Measurements from ENCODE around the gene C16orf78. TPM values are rescaled to one million over a fixed set of nuclear protein-coding genes. Genes with fewer than 3 reads are reported as not detected.

C16orf78 gene
- total and polyA plus RNA-seq, 2 of the 4 experiments (the other 2 are of a cell fraction), result not detected

DNA sequence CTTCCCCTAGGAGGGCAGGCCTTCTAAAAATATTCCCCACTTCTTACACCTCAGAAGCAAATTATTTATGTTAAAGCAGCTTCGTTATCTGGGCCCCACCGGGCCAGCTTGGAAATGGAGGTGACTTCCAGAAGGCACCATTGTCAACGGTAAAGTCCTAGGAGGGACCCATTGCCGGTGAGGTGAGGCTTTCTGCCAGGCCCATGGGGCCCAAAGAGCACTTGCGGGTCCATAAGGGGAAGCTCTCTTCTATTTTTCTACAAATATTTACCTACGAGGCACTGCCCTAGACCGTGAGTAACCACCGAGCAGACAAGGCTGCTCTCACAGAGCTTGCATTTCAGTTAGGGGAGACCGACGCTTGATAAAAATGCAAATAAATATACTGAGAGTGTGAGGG, 41.5 kb downstream of the C16orf78 start:
- dilution Hi-C loops (cut with HindIII; ENCODE audit: low sequenced_read_pairs, unreplicated experiment) (no loop called here), in situ Hi-C loops (cut with MboI; ENCODE audit: low sequenced_read_pairs) (no loop called here), intact Hi-C loops (cut with micrococcal nuclease) (no loop called here)
- H3K36me3 ChIP-seq (ENCODE audit: control insufficient read depth, insufficient read depth, low read length), result no peaks in the 10 kb centered on the region
- H2AK9ac ChIP-seq (replicated peaks; ENCODE audit: low read depth, low read length, poor library complexity), result no peak overlapping the region
- no peak overlapping the region for H2BK15ac ChIP-seq (ENCODE audit: low read depth, low read length)
- POLR2A ChIA-PET (ENCODE audit: unreplicated experiment), result no interaction called here
- no peak overlapping the region for H2BK20ac ChIP-seq (ENCODE audit: low read depth, low read length)
- H3K9me1 ChIP-seq (ENCODE audit: insufficient read depth, low read length), result no peaks in the 10 kb centered on the region
- CTCF ChIA-PET, result no interaction called here
- H2BK120ac ChIP-seq (ENCODE audit: low read depth, low read length), result no peak overlapping the region
- no peak overlapping the region for H4K8ac ChIP-seq (ENCODE audit: low read depth in 2 of 2, low read length in 2 of 2)
- H4K20me1 ChIP-seq (ENCODE audit: insufficient read depth, low read length), result no peaks in the 10 kb centered on the region
- no peak overlapping the region for H3K18ac ChIP-seq (ENCODE audit: low read depth, low read length)
- no peak overlapping the region for H4K91ac ChIP-seq (ENCODE audit: insufficient read depth, low read depth, low read length)
- no peak overlapping the region for H3K4me2 ChIP-seq (ENCODE audit: low read depth, low read length)
- DNase-seq, result no peak
- H3K4me1 ChIP-seq (ENCODE audit: control insufficient read depth, insufficient read depth, low read length), result no peaks in the 10 kb centered on the region
- H2BK5ac ChIP-seq (ENCODE audit: low read depth, low read length, poor library complexity, severe bottlenecking), result no peak overlapping the region
- no peak for ATAC-seq (ENCODE audit: low read depth)
- H3K27me3 ChIP-seq (ENCODE audit: control insufficient read depth, insufficient read depth, low read length), result no peaks in the 10 kb centered on the region
- H3K27ac ChIP-seq (ENCODE audit: insufficient read depth, low read length), result no peak overlapping the region
- no TSS peak for BruUV-seq (replicated peaks)
- no peak overlapping the region for H3K4ac ChIP-seq (ENCODE audit: low read depth, low read length)
- TF ChIP-seq FOS (IDR thresholded peaks at IDR 0.05; ENCODE audit: low read depth, low read length), result no peak
- TF ChIP-seq RFX5 (IDR thresholded peaks at IDR 0.05; ENCODE audit: low read depth, low read length), result no peak
- no peak for TF ChIP-seq MAZ (IDR thresholded peaks at IDR 0.05; ENCODE audit: borderline replicate concordance, low read depth, low read length)
- no peak for TF ChIP-seq RCOR1 (IDR thresholded peaks at IDR 0.05; ENCODE audit: insufficient replicate concordance, low read length)
- no peak for TF ChIP-seq SMC3 (IDR thresholded peaks at IDR 0.05; ENCODE audit: low read depth, low read length)
- TF ChIP-seq POLR2A (IDR thresholded peaks at IDR 0.05; ENCODE audit: low read depth, low read length), result no peak
- TF ChIP-seq, protein P1, sequence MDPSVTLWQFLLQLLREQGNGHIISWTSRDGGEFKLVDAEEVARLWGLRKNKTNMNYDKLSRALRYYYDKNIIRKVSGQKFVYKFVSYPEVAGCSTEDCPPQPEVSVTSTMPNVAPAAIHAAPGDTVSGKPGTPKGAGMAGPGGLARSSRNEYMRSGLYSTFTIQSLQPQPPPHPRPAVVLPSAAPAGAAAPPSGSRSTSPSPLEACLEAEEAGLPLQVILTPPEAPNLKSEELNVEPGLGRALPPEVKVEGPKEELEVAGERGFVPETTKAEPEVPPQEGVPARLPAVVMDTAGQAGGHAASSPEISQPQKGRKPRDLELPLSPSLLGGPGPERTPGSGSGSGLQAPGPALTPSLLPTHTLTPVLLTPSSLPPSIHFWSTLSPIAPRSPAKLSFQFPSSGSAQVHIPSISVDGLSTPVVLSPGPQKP (IDR thresholded peaks at IDR 0.05; ENCODE audit: borderline replicate concordance, low read depth, low read length), result no peak
- TF ChIP-seq, protein P2, sequence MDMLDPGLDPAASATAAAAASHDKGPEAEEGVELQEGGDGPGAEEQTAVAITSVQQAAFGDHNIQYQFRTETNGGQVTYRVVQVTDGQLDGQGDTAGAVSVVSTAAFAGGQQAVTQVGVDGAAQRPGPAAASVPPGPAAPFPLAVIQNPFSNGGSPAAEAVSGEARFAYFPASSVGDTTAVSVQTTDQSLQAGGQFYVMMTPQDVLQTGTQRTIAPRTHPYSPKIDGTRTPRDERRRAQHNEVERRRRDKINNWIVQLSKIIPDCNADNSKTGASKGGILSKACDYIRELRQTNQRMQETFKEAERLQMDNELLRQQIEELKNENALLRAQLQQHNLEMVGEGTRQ (IDR thresholded peaks at IDR 0.05; ENCODE audit: low read depth, low read length), result no peak
- TF ChIP-seq BHLHE40 (IDR thresholded peaks at IDR 0.05; ENCODE audit: low read depth, low read length), result no peak
- TF ChIP-seq, protein P3, sequence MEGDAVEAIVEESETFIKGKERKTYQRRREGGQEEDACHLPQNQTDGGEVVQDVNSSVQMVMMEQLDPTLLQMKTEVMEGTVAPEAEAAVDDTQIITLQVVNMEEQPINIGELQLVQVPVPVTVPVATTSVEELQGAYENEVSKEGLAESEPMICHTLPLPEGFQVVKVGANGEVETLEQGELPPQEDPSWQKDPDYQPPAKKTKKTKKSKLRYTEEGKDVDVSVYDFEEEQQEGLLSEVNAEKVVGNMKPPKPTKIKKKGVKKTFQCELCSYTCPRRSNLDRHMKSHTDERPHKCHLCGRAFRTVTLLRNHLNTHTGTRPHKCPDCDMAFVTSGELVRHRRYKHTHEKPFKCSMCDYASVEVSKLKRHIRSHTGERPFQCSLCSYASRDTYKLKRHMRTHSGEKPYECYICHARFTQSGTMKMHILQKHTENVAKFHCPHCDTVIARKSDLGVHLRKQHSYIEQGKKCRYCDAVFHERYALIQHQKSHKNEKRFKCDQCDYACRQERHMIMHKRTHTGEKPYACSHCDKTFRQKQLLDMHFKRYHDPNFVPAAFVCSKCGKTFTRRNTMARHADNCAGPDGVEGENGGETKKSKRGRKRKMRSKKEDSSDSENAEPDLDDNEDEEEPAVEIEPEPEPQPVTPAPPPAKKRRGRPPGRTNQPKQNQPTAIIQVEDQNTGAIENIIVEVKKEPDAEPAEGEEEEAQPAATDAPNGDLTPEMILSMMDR (conservative IDR thresholded peaks at IDR 0.05; ENCODE audit: low read depth, low read length), result no peak
- no peak for TF ChIP-seq MAFK (IDR thresholded peaks at IDR 0.05; ENCODE audit: low read depth, low read length)
- no peak for TF ChIP-seq RAD21 (IDR thresholded peaks at IDR 0.05; ENCODE audit: low read length)
- no peak overlapping the region for H3K4me3 ChIP-seq (ENCODE audit: insufficient read depth, low read depth, low read length)
- no peak overlapping the region for H3K23ac ChIP-seq (ENCODE audit: low read depth, low read length)
- no peaks in the 10 kb centered on the region for H3K79me1 ChIP-seq (ENCODE audit: low read depth in 1 of 2, low read length in 2 of 2)
- H4K5ac ChIP-seq (ENCODE audit: low read depth, low read length), result no peak overlapping the region
- no peak overlapping the region for H3K56ac ChIP-seq (ENCODE audit: extremely low read depth, insufficient read depth, low read length)
- no peak overlapping the region for H2AK5ac ChIP-seq (ENCODE audit: low read depth, low read length)
- no peak overlapping the region for H3K9ac ChIP-seq (ENCODE audit: low read depth, low read length)
- no peak overlapping the region for H2AFZ ChIP-seq (replicated peaks; ENCODE audit: low read length, poor library complexity)
- H3K14ac ChIP-seq (replicated peaks; ENCODE audit: low read depth, low read length), result no peak overlapping the region
- no peaks in the 10 kb centered on the region for H3K9me3 ChIP-seq (ENCODE audit: control insufficient read depth, insufficient read depth, low read length)
- no CpG with 5 or more reads among the region's 10 CpGs for whole genome bisulfite sequencing, 2 experiments (ENCODE audit: extremely low coverage in 2 of 2, insufficient read length in 1 of 2)
